Effector CD4-positive, alpha-beta T cell (primary cell): Measurements from ENCODE around the gene OTOP2.
A peak's percentile ranks its signal among the peaks of the same experiment; 100 is the strongest.
"Not testable (repeated sequence)": the region's sequence is repeated elsewhere in the genome, so short reads cannot be mapped to it uniquely, and the experiment has no call there.

Source experiments
- DNase-seq: peaks from one replicate; pipeline ENCODE4 v3.0.0-alpha.2; 2020

OTOP2 gene

DNA sequence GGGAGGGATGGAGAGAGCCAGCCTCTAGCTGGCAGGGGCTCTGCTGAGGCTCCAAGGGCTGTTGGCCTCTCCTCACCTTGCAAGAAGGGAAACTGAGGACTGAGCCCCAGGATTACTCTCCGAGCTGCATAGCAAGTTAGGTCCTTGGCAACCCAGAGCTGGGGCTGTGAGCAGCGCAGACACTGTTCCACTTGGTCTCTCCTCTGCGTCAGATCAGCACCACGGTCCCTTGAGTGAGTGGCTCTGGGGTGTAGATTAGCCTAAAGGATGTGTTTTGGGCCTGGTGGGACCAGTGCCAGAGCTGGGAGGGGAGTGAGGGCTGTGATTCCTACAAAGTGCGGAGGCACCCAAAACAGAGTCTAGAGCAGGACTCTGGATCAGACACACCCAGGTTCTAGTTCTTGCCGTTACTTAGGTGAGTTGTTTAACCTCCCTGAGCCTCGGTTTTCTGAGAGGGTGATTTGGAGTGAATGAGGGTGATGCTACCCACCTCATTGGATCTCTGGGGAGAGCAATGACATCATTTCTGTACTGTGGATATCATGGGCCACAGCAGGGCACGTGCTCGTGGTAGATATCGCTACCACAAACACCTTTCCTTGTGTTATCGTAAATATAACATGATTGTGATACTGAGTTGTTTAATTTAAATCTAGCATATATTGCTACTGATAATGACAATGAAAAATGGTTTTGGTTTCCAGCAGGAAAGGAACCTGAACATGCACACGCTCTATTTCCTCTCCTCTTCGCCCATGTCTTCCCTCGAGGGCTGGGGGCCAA is 22.5 kb upstream of the OTOP2 start:
- no peak for DNase-seq

DNA sequence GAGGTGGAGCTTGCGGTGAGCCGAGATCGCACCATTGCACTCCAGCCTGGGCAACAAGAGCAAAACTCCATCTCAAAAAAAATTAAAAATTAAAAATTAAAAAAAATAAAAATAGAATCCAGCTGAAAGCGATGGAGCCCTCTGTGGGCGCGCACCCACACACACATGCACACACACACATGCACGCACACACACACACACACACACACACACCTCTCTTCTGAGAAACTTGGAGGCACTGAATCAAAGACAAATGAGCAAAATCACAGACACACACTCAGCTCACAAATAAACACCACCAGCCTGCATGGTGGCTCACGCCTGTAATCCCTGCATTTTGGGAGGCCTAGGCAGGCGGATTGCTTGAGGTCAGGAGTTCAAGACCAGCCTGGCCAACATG is 21.0 kb upstream of the OTOP2 start:
- no peak for DNase-seq

DNA sequence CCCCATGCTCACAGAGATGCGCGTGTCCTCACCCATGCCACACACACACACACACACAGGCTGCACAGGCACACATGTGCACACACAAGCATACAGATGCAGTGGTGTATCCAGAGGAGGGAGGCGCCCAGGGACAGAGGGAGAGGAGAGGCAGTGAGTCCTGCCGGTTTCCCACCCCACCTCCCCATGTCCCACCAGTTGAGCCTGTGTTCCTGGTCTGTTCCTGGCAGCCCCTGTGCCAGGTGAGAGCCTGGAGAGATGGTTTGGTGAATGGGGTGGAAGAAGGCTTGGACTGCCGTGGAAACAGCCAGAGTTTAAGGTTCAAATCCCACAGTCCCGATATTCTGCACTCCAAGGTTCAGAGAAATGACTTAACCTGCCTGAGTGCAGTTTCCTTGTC is 20.4 kb upstream of the OTOP2 start:
- DNase-seq, result no peak

DNA sequence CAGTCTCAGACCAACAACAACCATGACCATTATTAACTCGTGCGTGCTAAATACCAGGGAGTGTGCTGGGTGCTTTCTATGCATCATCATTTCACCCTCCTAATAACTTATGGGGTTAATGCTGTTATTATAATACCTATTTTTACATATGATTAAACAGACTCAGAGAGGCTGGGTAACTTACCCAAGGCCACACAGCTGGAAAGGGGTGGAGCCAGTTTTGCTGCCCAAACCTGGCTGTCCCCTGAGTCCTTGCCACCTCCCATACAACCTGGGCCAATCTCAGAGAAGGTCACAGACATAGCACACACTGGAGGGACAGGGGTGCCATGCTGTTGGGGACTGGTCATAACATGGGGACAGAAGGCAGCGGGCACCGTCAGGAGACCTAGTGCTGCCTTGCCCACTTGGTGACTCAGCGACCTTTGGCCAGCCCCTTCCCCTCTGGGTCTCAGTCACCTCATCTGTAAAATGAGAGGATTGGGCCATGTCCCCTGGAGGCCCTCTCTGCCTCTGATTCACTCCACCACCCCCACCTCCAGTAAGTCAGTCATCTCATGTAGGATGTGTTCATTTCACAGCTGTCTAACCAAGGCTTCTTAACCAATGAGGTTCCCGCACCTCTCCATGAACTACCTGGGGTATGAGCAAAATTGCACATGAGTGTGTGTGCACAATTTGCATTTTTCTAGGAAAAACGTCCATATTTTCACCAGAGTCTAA is 19.2 kb upstream of the OTOP2 start:
- DNase-seq, result no peak

DNA sequence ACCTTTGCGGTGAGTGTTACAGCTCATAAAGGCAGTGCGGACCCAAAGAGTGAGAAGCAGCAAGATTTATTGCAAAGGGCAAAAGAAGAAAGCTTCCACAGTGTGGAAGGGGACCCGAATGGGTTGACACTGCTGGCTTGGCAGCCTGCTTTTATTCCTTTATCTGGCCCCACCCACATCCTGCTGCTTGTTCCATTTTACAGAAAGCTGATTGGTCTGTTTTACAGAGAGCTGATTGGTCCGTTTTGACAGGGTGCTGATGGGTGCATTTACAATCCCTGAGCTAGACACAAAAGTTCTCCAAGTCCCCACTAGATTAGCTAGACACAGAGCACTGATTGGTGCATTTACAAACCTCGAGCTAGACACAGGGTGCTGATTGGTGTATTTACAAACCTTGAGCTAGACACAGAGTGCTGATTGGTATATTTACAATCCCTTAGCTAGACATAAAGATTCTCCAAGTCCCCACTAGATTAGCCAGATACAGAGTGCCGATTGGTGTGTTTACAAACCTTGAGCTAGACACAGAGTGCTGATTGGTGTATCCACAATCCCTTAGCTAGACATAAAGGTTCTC is 17.8 kb upstream of the OTOP2 start:
- not testable (repeated sequence) for DNase-seq

DNA sequence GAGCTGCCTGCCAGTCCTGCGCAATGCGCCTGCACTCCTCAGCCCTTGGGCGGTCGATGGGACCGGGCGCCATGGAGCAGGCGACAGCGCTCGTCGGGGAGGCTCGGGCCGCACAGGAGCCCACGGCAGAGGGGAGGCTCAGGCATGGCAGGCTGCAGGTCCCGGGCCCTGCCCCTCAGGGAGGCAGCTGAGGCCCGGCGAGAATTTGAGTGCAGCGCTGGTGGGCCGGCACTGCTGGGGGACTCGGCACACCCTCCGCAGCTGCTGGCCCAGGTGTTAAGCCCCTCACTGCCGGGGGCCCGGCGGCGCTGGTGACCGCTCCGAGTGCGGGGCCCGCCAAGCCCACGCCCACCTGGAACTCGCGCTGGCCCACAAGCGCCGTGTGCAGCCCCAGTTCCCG is 17.1 kb upstream of the OTOP2 start:
- no peak for DNase-seq

DNA sequence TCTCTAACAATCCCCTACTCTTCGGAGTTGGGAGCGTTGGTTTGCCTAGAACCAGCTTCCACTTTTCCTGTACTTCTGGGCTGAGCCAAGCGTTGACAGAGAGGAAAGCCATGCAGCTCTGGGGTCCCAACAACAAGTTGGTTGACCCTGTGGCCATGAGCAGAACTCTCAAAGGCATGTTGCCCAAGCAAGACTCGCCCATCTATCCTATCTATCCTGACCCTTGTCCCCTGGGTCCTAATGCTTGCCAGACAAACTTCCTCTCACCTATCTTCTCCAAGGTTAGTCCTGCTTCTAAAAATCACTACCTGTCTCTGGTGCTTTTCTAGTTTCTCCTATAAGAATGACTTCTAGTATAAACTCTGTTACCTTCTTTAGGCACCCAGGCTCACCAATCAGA is 15.0 kb upstream of the OTOP2 start:
- not testable (repeated sequence) for DNase-seq

DNA sequence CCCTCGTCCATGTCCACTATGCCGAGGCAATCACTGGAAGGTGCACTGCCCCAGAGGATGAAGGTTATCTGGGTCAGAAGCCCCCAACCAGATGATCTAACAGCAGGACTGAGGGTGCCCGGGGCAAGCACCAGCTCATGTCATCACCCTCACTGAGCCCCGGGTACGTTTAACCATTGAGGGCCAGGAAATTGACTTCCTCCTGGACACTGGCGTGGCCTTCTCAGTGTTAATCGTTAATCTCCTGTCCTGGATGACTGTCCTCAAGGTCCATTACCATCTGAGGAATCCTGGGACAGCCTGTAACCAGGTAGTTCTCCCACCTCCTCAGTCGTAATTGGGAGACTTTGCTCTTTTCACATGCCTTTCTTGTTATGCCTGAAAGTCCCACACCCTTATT is 12.7 kb upstream of the OTOP2 start:
- not testable (repeated sequence) for DNase-seq

DNA sequence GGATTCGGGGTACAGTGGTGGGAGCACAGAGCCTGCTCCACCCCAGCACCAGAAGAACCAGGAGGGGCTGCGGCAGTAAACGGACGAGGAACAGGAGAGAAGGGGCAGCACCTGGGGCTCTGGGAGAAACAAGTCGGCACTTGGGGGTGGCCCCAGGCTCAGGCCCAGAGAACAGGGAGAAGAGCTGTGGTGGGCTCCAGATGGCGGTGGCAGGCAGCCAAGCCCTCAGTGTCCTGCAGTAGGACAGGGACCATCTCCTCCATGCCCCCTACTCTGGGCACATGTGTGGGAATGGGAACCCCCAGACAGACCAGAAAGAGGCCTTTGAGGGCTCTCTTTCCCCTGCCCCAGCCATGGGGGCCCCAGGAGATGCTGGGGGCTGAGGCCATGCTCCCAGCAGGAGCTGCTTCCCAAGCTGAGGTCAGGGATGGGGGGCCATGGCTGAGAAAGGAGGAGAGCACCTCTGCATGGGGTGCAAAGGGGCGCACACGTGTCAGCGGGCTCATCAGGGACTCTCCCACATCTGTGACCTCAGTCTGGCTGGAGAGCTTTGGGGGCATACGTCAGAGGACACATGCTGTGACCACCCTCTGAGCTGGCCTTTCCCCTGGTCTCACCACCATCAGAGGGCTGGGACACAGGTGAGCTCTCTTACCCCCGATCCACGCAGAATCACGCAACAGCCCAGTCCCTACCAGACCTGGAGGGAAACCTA is 7.8 kb upstream of the OTOP2 start:
- DNase-seq, result no peak

DNA sequence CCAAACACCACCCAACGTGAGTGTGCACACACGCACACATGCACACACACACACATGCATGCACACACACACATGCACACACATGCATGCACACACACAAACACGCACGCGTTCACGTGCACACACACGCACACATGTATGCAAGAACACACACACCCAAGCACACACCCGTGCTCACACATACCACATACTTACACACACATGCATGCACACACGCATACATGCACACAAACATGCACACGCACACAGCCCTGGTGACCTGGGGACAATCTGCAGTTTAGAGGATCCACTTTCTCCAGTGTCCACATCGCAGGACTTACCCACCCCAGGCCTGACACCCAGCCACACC is 7.2 kb upstream of the OTOP2 start:
- DNase-seq, result no peak

DNA sequence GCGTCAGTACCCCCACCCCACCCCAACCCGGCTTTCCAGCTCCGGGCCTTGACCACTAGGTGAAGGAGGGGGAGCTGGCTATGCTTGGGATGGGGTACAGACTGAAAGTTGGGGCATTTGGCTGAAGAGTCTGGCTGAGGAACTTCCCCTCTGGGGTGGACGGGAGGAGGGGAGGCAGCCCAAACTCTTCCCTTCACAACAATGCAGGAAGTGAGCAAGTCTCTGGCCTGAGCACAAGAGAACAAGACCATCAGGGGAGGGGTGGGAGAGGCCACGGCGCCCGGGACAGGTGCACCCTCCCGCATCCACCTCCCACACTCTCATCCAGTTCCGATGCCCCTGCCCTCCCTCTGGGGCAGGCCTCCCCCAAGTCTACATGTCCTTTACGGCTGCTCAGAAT is 6.6 kb upstream of the OTOP2 start:
- DNase-seq, result no peak

DNA sequence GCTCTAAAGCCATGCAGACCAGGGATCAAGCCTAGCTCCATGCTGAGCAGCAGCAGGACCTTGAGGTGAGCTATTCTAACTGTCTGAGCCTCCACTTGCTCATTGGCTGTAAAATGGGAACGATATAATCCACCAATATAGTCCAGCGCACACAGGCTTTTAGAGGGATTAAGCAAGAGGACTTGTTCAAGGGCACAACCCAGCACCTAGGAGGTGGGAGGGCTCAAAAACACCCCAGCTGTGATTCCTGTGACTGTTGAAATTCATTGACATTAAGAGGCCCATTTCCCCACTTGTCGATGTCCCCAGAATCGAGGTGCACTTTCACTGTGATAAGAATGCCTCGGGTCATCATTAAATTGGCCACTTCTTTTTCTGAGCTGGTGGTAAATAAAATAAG is 5.2 kb upstream of the OTOP2 start:
- no peak for DNase-seq

DNA sequence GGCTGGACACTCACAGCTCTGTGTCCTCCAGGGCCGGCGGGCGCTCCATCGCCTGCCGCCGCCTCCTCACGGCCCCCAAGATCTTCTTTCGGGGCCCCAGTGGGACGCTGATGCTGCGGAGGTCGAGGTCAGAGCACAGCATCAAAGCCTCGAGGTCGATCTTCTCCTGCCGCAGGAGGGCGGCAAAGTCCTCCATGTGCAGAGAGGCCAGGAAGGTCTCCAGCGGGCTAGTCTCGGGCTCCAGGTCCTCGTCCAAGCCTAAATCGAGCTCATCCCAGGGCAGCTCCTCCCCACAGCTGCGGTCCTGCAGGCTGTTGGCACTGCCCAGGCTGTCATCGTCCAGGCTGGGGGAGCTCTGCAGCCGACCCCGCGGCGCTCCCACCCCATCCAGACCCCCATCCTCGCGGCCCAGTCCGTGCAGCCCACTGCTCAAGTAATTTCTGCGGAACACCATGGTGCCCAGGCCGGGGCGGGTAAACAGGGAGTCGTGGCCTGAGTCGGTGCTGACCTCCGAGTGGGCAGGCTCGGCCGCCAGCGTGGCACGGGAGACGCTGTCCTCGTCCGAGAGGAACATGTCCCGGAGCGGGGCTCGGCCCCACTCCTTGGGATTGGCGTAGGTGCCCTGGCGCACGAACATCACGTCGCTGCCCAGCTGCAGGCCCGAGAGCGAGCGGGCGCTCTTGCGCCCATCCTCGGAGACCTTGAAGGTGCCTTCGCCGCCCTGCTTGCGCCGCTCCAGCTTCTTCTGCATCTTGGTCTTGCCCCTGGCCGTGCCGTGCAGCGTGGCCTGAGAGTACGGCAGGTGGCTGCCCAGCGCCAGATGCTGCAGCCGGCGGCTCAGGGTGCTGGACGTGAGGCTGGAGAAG is 4.4 kb upstream of the OTOP2 start:
- DNase-seq, result no peak

DNA sequence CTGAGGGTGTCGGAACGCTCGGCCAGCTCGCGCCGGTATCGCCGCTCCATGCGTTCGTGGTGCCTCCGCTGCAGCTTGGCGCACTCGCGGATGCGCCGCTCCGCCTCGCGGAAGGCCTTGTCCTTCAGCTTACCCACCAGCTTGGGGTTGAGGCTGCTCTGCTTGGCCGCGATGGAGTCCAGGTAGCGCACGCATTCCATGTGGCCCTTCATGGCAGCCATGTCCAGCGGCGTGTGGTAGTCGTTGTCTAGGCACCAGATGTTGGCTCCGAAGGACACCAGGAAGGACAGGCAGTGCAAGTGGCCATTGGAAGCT is 3.8 kb upstream of the OTOP2 start:
- DNase-seq, result no peak

DNA sequence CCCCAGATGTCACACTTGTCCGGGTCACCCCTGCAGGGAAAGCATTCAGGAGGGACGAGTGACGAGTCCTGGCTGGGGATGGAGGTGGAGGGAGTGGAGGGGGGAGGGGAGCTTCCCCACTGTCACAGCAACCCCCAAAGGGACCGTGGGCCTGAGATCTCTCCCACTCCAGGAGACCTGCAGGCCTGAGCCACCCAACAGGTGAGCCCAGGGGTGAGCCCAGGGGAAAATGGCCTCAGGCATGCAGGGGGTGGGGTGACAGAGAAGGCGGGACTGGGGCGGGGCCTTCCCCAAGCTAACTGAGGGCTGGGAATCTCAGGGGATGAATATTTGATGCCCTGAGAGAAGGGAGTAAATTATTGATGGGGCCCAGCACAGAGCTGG is 3.4 kb upstream of the OTOP2 start:
- DNase-seq, result no peak

DNA sequence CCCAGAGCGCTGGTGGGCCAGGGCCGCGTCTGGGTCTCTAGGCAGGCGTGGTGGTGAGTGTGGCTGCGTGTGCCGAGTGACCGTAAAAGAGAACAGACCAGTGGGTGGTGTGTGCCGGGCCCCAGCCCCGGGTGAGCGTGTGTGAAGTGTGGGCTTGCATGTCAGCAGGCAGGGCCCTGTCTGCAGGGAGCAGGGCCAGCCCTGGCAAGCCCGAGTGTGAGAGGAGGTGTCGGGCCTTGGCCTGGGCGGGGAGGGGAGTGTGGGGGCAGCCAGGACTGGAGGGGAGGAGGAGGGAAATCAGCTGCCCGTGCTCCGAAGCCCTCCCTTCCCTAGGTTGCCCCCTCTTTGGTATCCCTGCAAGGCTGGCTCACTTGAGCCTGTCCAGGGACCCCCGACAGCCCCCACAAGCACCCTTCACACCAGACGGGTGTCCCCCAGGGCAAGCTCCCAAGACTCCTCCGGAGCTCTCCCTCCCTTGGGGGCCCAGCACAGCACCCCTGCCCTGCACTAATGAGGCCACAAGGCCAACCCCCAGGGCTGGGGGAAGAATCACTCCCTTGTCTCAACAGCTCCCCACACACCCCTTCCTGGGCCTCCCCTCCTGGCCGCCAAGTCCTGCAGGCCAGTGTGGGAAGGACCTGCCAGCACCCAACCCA is 2.9 kb upstream of the OTOP2 start:
- DNase-seq, result no peak

DNA sequence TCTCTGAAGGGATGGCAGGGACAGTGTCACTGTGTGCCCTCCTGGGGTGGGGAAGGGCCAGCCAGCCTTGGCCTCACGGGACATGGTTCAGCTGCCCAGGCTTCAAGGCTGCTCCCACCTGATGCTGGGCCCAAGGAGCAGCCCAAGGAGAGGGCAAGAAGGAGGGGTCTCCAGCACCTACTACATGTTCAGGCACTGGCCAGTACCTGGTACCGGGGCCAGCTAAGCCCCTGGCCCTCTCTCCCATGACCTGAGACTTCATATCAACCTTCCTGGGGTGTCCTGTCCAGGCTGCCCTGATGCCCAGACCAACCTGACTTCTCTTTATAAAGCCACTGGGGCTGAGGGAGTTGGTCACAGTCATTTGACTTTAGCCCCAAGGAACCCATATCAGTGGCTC is 2.3 kb upstream of the OTOP2 start:
- DNase-seq, result no peak

DNA sequence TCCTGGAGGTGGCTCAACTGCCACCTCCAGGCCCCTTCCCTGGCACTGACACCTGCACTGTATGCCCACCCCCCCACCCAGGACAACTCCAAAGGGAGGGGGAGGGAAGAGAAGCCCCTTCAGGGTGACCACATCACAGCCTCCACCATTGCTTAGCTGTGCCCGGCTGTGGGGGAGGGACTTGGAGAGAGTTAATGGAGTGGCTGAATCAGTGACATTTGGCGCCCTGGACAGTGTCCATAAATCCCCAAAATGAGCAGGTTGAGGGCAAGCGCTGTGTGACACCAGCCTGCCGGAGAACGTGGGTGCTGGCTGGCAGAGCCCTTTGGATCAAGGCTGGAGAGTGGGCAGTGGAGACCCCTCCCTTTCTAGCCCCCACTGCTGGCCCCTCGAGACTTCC is 1.9 kb upstream of the OTOP2 start:
- no peak for DNase-seq

DNA sequence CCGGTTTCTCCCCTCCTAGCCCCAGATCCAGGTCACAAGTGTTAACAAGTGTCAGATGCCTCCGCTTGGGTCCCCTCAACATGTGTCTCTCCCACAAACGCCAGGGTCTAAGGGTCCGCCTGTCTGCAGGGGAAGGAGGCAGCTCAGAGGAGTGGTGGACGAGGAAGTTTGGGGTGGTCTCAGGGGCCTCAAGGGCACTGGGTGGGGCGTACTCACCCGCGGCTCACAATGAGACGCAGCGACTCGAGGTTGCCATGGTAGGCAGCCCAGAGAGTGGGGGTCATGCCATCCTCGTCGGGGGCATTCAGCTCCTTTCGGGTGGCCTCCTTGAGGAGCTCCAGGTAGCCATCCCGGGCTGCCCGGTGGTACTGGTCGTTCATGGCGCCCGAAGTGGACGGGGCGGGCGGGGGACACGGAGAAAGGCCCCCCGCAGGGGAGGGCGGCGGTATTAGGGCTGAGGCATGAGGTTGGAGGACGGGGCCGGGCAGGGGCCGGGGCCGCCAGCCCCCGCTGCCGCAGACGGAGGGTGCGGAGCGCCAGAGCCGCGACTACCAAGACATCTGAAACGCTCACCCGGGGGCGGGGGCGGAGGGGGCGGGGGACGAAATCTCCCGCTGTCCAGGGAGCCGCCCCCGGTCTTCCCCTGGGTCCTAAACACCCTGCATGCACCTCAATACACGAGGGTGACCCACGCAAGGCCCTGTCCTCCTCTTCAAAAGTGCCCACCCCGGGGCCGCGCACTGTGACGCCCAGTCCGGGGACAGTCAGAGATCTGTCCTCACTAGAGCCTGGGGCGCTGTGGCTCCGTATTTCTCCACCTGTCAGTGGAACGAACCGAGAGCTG is 1.2 kb upstream of the OTOP2 start, which contains the start of gene USH1G:
Gene USH1G (minus strand): TSS at position 562 of the 844 bp plus-strand sequence. CDS start 182 bp downstream, at position 380.
- DNase-seq, result peak; percentile 7

DNA sequence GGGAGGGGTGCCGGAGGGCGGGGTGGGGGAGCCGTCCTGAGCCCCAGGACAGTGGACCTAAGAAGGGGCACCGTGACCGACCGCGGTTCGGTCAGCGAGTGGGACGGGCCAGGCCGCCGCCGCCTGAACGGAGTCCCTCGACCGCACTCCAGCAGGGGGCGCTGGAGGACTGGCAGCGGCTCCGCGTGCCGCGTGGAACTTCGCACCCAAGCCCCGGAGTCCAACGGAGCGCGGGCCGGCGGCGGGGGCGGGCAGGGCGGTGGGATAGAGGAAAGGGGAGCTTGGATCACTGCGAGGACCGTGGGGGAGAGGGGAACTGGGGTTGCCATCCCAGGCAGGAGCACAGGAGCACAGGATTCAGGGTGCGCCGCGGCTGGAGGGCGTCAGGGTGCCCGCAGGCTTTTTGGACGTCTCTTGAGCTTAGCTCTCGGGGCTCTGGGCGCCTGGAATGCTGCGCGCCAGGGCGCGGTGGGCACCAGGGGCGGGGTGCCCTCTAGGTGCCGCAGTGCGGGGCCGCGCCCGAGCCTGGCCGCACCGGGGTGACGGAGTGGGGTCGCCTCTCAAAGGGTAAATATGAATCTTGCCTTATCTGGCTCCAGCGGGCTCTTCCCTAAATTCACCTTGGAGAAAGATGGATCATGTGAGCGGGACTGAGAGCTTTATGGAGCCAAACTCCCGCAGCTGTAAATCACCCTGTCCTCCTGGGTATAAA is 379 bp upstream of the OTOP2 start:
- DNase-seq, result peak; percentile 62

DNA sequence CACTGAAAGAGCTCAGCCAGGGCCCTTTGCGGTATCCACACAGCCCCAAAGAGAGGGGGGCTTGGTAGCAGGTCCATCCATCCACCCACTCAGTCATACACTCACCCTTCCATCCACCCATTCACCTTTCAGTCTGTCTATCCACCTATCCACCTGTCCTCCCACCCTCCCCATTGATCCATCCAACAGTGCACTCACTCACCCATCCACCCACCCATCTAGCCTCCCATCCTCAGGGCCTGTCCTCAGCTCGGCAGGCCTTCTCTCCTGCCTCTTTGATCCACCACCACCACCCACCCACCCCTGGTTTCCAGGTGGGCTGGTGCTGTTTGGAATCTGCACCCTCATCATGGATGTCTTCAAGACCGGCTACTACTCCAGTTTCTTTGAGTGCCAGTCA is 1.2 kb downstream of the OTOP2 start:
- no peak for DNase-seq
